Hematopoietic multipotent progenitor cell treated with erythropoietin and hydrocortisone succinate and interleukin-3 and kit ligand, for 15 days (in vitro differentiated cells): ENCODE measurements around the gene KCNC1.

ENCODE experiments used
- DNase-seq: peaks from one replicate; pipeline ENCODE4 v3.0.0-alpha.2; 2015; ENCODE audit warnings: low spot score

The KCNC1 gene

DNA sequence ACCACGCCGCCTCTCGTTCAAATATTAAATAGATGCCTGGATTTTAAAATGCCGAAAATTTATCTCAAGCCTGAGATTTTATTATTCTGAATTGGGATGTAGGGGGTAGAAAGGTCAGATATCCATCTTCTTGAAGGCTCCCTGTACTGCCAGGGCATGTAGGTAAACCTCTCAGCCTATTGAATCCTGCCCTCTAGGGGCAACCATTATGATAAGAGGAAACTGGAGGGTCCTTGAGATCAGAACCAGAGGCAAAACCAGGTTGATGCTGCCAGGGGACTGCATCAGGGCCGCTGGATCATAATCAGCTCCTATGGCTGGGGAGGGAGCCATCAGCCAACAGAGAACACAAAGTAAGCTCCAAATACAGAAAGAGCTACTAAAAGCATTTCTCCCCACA, 92.4 kb downstream of the KCNC1 start:
- DNase-seq, result no peak

- DNase-seq, result no peak
These were observed 93.8 kb downstream of the KCNC1 start for GRCh38 chr11:17828311-17828751.

- DNase-seq, result no peak
These were observed 96.6 kb downstream of the KCNC1 start for GRCh38 chr11:17831228-17831627.

GRCh38 chr11:17831883-17832282, 97.3 kb downstream of the KCNC1 start:
- no peak for DNase-seq
